ENCODE results near the gene PAFAH1B2. TPM values are rescaled to one million over a fixed set of nuclear protein-coding genes. Genes with fewer than 3 reads are reported as not detected.

Gene PAFAH1B2
- total RNA-seq, 2 experiments from 2014 or later = 59.9 to 62.8 TPM

GRCh38 chr11:117145393-117145761, 1.3 kb downstream of the PAFAH1B2 start:
- Histone ChIP-seq H3K36me3 (ENCODE audit: insufficient read depth, low read length) (peaks cover 47% of the 10 kb centered on the region), H3K4me2 (ENCODE audit: low read length) (peak overlapping the region; percentile 76), H3K4me3 (ENCODE audit: low read depth, low read length, poor library complexity, severe bottlenecking) (peak overlapping the region; percentile 94), H3K27ac (ENCODE audit: low read depth, low read length, poor library complexity, severe bottlenecking) (peak overlapping the region; percentile 64), H3K79me2 (ENCODE audit: insufficient read depth, low read depth, low read length) (peaks cover 62% of the 10 kb centered on the region), H4K20me1 (ENCODE audit: insufficient read depth, low read length) (peaks cover 23% of the 10 kb centered on the region), H3K4me1 (ENCODE audit: insufficient read depth, low read length, poor library complexity, severe bottlenecking) (peaks cover 26% of the 10 kb centered on the region), H3K9me3 (ENCODE audit: low read length) (peaks cover 6% of the 10 kb centered on the region; the same call in 1 of the 2 replicates), H3K9me2 (ENCODE audit: insufficient read depth, low read length) (no peaks in the 10 kb centered on the region), H2AFZ (ENCODE audit: low read length) (no peak overlapping the region)
- TSS peak; percentile 77 for BruUV-seq (replicated peaks)
- POLR2A ChIA-PET = interaction anchor here (0.7 to 3.2 kb wide), 4 partner anchors 33 to 215 kb away, joined by 3 to 18 read pairs (median 4); partner anchors contain the start of genes CEP164 and SIDT2
- intact Hi-C loops (cut with micrococcal nuclease; ENCODE audit: unreplicated experiment) = no loop called here
- DNase-seq (ENCODE audit: low spot score) = peak; percentile 38
- CTCF ChIA-PET (ENCODE audit: unreplicated experiment) = interaction anchor here (0.7 kb wide), 1 partner anchor 354 kb away, joined by 3 read pairs; the partner anchor contains the start of gene APOA5
- TF ChIP-seq EZH2phosphoT487 (IDR thresholded peaks at IDR 0.05; ENCODE audit: borderline replicate concordance, low read depth, low read length) (no peak), CTCF (conservative IDR thresholded peaks at IDR 0.05; ENCODE audit: low read length) (peak; percentile 51)

GRCh38 chr11:117146521-117146920, 2.4 kb downstream of the PAFAH1B2 start:
- 0 out of 2 replicates have a peak overlapping the region, but pooled peaks have one; percentile 76 for H3K4me2 ChIP-seq (ENCODE audit: low read length)
- H3K9me2 ChIP-seq (ENCODE audit: insufficient read depth, low read length) = no peaks in the 10 kb centered on the region
- no peak overlapping the region for H3K27ac ChIP-seq (ENCODE audit: low read depth, low read length, poor library complexity, severe bottlenecking)
- TF ChIP-seq EZH2phosphoT487 (IDR thresholded peaks at IDR 0.05; ENCODE audit: borderline replicate concordance, low read depth, low read length) (no peak), CTCF (conservative IDR thresholded peaks at IDR 0.05; ENCODE audit: low read length) (no peak)
- no peak overlapping the region for H3K4me3 ChIP-seq (ENCODE audit: low read depth, low read length, poor library complexity, severe bottlenecking)
- peaks cover 57% of the 10 kb centered on the region for H3K36me3 ChIP-seq (ENCODE audit: insufficient read depth, low read length)
- no TSS peak for BruUV-seq (replicated peaks)
- intact Hi-C loops (cut with micrococcal nuclease; ENCODE audit: unreplicated experiment) = no loop called here
- H3K79me2 ChIP-seq (ENCODE audit: insufficient read depth, low read depth, low read length) = peaks cover 73% of the 10 kb centered on the region
- peaks cover 6% of the 10 kb centered on the region; the same call in 1 of the 2 replicates for H3K9me3 ChIP-seq (ENCODE audit: low read length)
- peaks cover 26% of the 10 kb centered on the region for H3K4me1 ChIP-seq (ENCODE audit: insufficient read depth, low read length, poor library complexity, severe bottlenecking)
- ChIA-PET POLR2A (interaction anchor here (0.8 to 3.2 kb wide), 3 partner anchors 17 to 34 kb away, joined by 3 to 18 read pairs (median 3); partner anchors contain the start of gene SIDT2), CTCF (ENCODE audit: unreplicated experiment) (no interaction called here)
- H2AFZ ChIP-seq (ENCODE audit: low read length) = no peak overlapping the region
- peaks cover 23% of the 10 kb centered on the region for H4K20me1 ChIP-seq (ENCODE audit: insufficient read depth, low read length)
- DNase-seq (ENCODE audit: low spot score) = no peak

GRCh38 chr11:117152066-117152465, 8.0 kb downstream of the PAFAH1B2 start:
- H3K27ac ChIP-seq (ENCODE audit: low read depth, low read length, poor library complexity, severe bottlenecking) = no peak overlapping the region
- no peaks in the 10 kb centered on the region for H3K9me2 ChIP-seq (ENCODE audit: insufficient read depth, low read length)
- H3K4me1 ChIP-seq (ENCODE audit: insufficient read depth, low read length, poor library complexity, severe bottlenecking) = peaks cover 23% of the 10 kb centered on the region
- no peak overlapping the region for H2AFZ ChIP-seq (ENCODE audit: low read length)
- ChIA-PET POLR2A (interaction anchor here (1.6 kb wide), 1 partner anchor 28 kb away, joined by 6 read pairs; no protein-coding TSS in a partner anchor), CTCF (ENCODE audit: unreplicated experiment) (no interaction called here)
- peaks cover 100% of the 10 kb centered on the region for H3K79me2 ChIP-seq (ENCODE audit: insufficient read depth, low read depth, low read length)
- peaks cover 6% of the 10 kb centered on the region; the same call in 1 of the 2 replicates for H3K9me3 ChIP-seq (ENCODE audit: low read length)
- no peak overlapping the region for H3K4me3 ChIP-seq (ENCODE audit: low read depth, low read length, poor library complexity, severe bottlenecking)
- BruUV-seq (replicated peaks) = no TSS peak
- no peak for TF ChIP-seq EZH2phosphoT487 (IDR thresholded peaks at IDR 0.05; ENCODE audit: borderline replicate concordance, low read depth, low read length)
- no peak for TF ChIP-seq CTCF (conservative IDR thresholded peaks at IDR 0.05; ENCODE audit: low read length)
- H4K20me1 ChIP-seq (ENCODE audit: insufficient read depth, low read length) = peaks cover 5% of the 10 kb centered on the region; the same call in 1 of the 2 replicates
- H3K36me3 ChIP-seq (ENCODE audit: insufficient read depth, low read length) = peaks cover 96% of the 10 kb centered on the region
- no peak for DNase-seq (ENCODE audit: low spot score)
- H3K4me2 ChIP-seq (ENCODE audit: low read length) = no peak overlapping the region
- intact Hi-C loops (cut with micrococcal nuclease; ENCODE audit: unreplicated experiment) = no loop called here

Data from OCI-LY7 (cell line).